HG02870 (cell line): ENCODE results near the gene HJURP.

Source experiments
- ATAC-seq: cut with Tn5 transposase; IDR thresholded peaks from one replicate; pipeline ENCODE4 v1.9.1; 2021; ENCODE audit warnings: mild to moderate bottlenecking, moderate library complexity; ENCODE audit not compliant: unreplicated experiment

The HJURP gene

GRCh38 chr2:233816334-233816733 is 38.0 kb downstream of the HJURP start:
- ATAC-seq, result no peak

GRCh38 chr2:233815861-233816260 is 38.5 kb downstream of the HJURP start:
- ATAC-seq, result no peak

GRCh38 chr2:233814056-233814835 is 40.1 kb downstream of the HJURP start:
- no peak for ATAC-seq

- ATAC-seq, result no peak
Measured at GRCh38 chr2:233813236-233814055, 40.9 kb downstream of the HJURP start.

- no peak for ATAC-seq
Measured at GRCh38 chr2:233811732-233812131, 42.6 kb downstream of the HJURP start.

- no peak for ATAC-seq
Measured at GRCh38 chr2:233811087-233811486, 43.2 kb downstream of the HJURP start.

- ATAC-seq, result no peak
Measured at GRCh38 chr2:233810385-233810784, 44.0 kb downstream of the HJURP start.

- ATAC-seq, result no peak
Measured at GRCh38 chr2:233807966-233808935, 46.1 kb downstream of the HJURP start.

- no peak for ATAC-seq
Measured at GRCh38 chr2:233807215-233807865, 47.0 kb downstream of the HJURP start.

- no peak for ATAC-seq
Measured at GRCh38 chr2:233803994-233804393, 50.3 kb downstream of the HJURP start.

- no peak for ATAC-seq
Measured at GRCh38 chr2:233803292-233803911, 50.9 kb downstream of the HJURP start.

GRCh38 chr2:233802132-233802815 is 52.1 kb downstream of the HJURP start:
- no peak for ATAC-seq

GRCh38 chr2:233801357-233802131 is 52.8 kb downstream of the HJURP start:
- no peak for ATAC-seq

GRCh38 chr2:233800208-233800607 is 54.1 kb downstream of the HJURP start:
- ATAC-seq, result no peak

GRCh38 chr2:233799716-233800115 is 54.6 kb downstream of the HJURP start:
- ATAC-seq, result no peak

- ATAC-seq, result no peak
Measured at GRCh38 chr2:233799087-233799665, 55.2 kb downstream of the HJURP start.

- ATAC-seq, result no peak
Measured at GRCh38 chr2:233798335-233799086, 55.8 kb downstream of the HJURP start.

- no peak for ATAC-seq
Measured at GRCh38 chr2:233796254-233796653, 58.1 kb downstream of the HJURP start.
